HG03439 (cell line): ENCODE data around the gene RASA3.

Source experiments
- ATAC-seq: cut with Tn5 transposase; IDR thresholded peaks from one replicate; pipeline ENCODE4 v1.9.1; 2021; ENCODE audit warnings: mild to moderate bottlenecking, moderate library complexity; ENCODE audit not compliant: unreplicated experiment

The RASA3 gene

GRCh38 chr13:113928685-113929627 is 203.5 kb downstream of the RASA3 start:
- no peak for ATAC-seq
